HG02943 (cell line): ENCODE results near the gene SH3RF3.

Source experiments
- ATAC-seq: cut with Tn5 transposase; IDR thresholded peaks from one replicate; pipeline ENCODE4 v1.9.1; 2021; ENCODE audit warnings: mild to moderate bottlenecking, low read depth, moderate library complexity; ENCODE audit not compliant: unreplicated experiment

The SH3RF3 gene

GRCh38 chr2:109342930-109343329, 213.9 kb downstream of the SH3RF3 start:
- no peak for ATAC-seq

- ATAC-seq = no peak
These were observed 214.5 kb downstream of the SH3RF3 start for GRCh38 chr2:109343460-109343859.

- ATAC-seq = no peak
These were observed 215.3 kb downstream of the SH3RF3 start for GRCh38 chr2:109344270-109344805.

DNA sequence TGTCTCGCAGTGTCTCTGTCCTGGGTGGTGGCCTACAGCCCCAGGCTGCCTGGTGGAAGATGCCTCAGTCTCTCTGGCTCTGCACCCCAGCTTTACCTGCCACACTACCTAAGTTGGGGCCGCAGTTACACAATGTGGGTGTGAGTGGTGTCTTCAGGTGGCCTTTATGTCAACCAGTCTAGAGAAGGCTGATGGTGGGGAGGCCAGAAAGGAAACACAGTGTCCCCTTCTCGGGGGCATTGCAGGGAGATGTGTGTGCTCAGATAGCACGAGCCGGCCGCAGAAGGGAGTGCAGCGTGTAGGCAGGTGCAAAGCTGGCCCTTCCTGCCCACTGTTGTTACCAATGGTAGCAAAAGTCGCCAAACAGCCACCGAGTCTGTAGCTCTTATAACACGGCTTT, 216.1 kb downstream of the SH3RF3 start:
- ATAC-seq = no peak

DNA sequence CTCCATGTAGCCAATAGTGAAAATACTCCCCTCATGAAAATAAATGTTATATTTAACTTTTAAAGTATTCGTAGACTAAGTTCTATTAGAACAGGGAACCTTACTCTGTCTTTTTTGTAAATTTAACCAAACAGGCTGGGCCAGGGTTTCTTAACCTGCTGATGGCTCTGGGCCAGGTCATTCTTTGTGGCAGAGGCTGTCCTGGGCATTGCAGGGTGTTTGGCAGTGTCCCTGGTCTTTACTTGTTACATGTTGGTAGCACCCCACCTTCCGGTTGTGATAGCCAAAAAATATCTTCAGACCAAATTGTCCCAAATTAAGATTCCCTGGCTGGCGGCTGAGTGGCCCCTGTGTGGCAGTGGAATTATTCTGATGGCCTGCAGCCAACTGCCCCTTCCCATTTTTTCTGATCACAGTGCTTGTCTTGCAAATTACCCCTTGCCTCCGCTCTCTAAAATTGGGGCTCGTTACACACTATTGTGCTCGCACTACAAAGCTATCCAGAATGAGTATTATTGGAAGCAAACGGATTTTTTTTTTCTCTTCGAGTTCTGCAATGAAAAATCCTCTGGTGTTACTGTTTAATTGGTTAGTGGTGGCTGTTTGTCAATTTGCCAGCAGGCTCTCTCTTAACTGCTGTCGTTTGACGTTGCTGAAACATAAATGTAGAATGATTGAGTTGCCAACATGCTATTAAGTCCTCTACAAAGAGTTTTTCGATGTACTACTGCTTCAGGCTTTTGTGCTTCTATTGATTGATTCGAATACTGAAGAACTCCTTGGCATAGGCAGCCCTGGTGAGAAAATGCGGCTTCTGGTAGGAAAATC, 216.9 kb downstream of the SH3RF3 start:
- no peak for ATAC-seq

DNA sequence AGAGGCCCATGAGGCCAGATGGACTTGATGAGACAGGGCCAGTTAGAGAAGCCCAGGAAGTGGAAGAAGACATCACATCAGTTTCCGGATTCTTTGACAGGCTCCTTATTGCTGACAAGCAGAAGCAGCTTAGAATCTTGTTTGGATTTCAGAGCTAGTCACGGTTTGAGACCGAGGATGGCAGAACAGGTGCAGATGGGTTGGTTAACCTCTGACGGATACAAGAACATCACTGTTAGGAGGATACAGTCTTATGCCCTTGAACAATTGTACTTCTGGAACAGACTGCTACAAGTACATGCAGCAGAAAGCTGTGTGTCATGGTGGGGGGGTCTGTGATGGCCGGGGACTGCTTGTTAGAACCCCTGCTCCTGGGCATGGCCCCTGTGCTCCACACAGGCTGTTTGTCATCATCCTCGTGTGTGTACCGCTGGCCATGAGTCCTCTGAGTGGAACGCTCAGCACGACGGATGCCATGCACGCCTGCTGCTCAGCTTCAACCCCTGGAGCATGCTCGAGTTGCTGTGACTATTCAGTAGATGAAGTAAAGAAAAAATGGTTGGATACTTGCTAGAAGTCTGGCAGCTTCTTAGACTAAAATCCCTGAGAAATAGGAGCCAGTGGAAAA, 217.7 kb downstream of the SH3RF3 start:
- no peak for ATAC-seq

DNA sequence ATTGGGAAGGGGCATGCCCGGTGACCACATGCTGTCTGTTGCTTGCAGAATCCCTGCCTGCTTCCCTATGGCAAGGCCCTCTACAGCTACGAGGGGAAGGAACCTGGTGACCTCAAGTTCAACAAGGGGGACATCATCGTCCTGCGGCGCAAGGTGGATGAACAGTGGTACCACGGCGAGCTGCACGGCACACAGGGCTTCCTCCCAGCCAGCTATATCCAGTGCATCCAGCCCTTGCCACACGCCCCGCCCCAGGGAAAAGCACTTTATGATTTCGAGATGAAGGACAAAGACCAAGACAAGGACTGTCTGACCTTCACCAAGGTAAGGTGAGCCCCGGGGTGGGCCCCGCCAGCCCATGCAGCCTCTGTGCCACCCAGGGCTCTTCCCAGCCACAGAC, 218.6 kb downstream of the SH3RF3 start:
- ATAC-seq = no peak

GRCh38 chr2:109348190-109348589, 219.2 kb downstream of the SH3RF3 start:
- ATAC-seq = no peak

DNA sequence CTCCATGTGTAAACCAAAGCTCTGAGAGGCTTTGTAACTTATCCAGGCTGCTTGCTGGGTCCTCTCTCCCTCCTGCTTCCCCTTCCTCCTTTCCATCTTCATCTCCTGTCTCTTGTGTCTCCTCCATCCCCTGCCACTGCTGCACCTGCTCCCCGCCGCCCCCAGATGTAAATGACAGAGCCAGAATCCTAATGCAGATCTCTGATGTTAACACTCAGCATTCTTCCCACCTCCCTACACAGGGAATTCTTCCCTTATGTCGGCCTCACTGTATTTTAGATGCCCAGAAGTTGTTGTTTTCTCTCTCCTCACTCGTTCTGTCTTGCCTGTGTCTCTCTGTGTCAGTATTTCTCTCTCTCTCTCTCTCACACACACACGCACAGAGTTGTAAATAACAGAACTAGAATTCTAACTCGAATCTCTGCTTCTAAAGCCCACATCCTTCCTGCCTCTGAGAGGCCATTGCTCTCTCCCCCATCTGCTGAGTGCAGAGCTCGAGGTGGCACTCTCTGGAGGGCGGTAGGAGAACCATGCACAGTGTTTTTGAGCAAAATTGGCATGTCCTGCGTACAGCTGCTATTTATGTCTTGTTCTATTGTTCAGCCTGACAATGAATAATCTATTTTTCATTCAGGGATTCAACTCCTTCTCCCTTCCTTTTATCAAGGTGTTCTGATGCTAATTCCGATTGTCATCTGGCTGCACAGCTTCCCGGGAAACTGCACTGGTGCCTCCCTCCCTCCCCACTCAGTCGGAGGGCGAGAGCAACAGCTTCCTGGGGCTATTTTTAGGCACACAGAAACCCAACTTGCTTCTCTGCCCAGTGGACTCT, 219.9 kb downstream of the SH3RF3 start:
- peak; percentile 70 for ATAC-seq

- ATAC-seq = no peak
These were observed 220.8 kb downstream of the SH3RF3 start for GRCh38 chr2:109349503-109350465.

GRCh38 chr2:109350526-109350925, 221.5 kb downstream of the SH3RF3 start:
- ATAC-seq = no peak

- ATAC-seq = no peak
These were observed 222.3 kb downstream of the SH3RF3 start for GRCh38 chr2:109351164-109351756.

DNA sequence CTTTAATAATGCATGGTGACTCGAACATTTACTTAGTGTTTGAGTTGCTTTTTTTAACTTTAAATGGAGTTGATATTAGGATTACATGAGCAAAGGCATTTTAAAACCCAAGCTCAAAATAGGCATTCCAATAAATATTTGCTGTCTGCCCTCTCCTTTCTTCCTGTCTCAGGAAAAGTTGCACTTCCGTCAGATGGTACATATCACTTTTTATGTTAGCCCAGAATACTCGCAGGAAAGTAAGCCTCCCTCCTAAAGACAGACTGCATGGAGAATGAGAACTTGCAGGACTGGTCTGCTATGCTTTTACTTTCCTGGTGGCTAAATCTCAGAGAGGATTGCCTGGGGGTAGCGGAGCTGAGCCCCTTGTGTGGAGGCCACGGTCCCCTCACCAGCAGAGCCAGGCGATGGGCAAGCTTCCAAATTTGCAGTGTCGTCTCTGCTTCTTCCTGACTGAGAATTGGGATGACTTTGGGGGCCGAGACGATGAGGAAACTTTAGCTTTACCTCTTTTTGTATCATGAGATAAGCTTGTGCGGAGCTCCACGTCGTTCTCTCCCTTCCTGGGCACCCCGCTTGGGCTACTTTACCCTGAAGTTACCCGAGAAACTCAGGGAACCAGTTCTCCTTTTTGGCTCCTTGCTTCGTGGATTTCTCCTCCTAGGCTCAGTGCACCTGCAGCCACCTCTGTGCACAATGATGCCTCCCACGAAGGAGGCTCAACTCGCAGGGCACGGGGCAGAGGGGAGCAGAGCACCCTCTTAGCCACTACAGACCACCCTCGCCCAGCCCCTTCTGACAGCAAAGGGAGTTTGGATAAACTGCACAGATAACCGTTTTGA, 223.3 kb downstream of the SH3RF3 start:
- ATAC-seq = no peak

DNA sequence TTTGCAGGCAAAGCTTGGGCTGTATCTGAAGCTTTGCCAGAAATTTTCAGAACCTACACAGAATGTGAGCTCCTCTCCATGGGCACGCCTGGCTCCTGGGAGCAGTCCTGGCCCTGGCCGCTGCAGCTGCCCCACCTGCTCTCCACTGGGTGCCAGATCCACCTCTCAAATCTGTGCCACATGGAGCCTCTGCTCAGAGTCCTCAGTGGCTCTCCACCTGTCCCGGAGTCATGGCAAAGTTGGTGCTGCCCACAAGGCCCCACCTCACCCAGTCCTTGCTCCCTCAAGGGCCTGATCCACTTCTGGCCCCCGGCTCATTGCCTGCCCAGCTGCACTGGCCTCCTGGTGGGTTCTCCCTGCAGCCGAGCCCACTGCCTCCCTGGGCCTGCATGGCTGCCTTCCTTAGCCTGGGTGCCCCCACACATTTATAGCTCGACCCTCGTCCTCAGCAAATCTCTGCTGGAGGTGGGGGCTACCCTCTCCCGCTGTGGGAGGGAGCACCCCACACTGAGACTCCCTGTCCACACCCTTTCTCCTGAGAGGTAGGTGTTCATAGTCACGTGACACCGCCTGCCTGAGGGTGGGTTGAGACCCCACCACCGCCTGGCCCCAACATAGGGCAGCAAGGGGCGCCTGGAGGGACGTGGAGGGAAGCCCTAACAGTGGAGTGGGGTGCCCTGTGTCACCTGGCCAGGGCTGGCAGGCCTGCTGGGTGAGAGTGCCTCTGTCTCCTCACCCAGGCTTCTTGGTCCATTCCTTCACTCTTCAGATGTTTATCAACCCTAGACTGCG, 224.1 kb downstream of the SH3RF3 start:
- ATAC-seq = no peak

DNA sequence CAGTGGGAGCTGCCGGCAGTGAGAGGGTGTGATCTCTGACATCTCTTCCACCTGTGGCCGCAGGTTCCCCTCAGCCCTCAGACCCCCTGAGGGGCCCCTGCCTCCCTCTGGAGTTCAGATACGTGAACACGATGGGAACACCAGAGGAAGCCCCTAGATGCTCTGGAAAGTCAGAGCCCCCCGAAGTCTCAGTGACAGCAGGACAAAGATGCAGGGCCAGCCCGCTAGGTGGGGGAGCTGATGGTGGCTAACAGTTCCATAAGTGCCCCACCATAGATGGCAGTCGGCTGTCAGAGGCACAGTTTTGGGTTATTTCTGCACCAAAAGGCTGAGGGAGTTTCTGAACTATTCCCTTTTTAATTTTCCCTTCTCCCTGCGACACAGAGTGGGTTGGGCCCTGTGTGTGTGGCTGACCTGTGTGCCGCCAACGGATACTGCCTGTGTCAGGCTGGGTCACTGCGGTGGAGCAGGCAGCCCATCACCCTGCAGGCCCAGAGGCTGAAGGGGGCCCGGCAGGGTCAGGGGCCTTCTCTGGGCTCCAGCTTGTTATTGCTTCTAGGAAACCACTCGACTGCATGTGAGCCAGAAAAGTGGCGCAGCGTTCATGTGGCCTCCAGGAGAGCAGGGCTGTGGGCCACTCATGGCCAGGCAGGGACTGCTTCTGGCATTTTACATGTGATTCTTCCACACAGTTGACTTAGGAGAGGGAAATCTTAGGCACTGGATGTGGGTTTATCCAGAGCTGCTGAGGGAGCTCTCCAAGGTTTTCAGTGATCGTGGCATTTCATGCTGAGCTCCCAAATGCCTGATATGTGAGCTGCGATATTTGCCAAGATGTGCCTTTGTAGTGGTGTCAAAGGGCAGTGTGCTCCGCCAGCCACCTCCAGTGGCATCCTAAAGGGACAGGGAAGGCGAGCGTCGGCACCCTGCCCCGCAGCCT, 225.1 kb downstream of the SH3RF3 start:
- no peak for ATAC-seq

- no peak for ATAC-seq
These were observed 226.3 kb downstream of the SH3RF3 start for GRCh38 chr2:109355192-109355843.
